ENCODE data around the gene CREBL2. TPM values are rescaled to one million over a fixed set of nuclear protein-coding genes. Genes with fewer than 3 reads are reported as not detected.
"Not testable (repeated sequence)": the region's sequence is repeated elsewhere in the genome, so short reads cannot be mapped to it uniquely, and the experiment has no call there.

Gene CREBL2
- total RNA-seq = 10 to 100 TPM; 13.4 to 27.1 (median 16.6) TPM

GRCh38 chr12:12611512-12612306 lies at the start of gene CREBL2:
TSS of gene CREBL2 (plus strand) at chr12:12611876. CDS start at chr12:12612173, 297 bp downstream.
- peak; percentile 82 to 95 (median 94) for ATAC-seq (replicated peaks in 6 of 8)
- H3K27ac ChIP-seq = peak within 1 kb of the TSS; percentile 86 to 90
- WGBS, 10 experiments = 0 to 7% (median 0%) methylated on average over 1 to 17 of the region's 51 CpGs; no CpG with 5 or more reads in 1 of the 10 experiments
- H3K4me1 ChIP-seq (replicated peaks in 1 of 2) = peaks cover 15 to 27% of the 10 kb centered on the region in 2 donors
- in situ Hi-C loops (cut with MboI; ENCODE audit: low pct_unique_long_range_greater_than_20kb in 2 of 9, low sequenced_read_pairs in 9 of 9, unreplicated experiment in 9 of 9) = no loop called here
- H3K4me3 ChIP-seq = peak within 1 kb of the TSS; percentile 54 to 80 (median 77)

GRCh38 chr12:12562016-12562483 lies 49.6 kb upstream of the CREBL2 start:
- peak; percentile 3 to 24 (median 11) for ATAC-seq (replicated peaks in 6 of 8)
- in situ Hi-C loops (cut with MboI; ENCODE audit: low pct_unique_long_range_greater_than_20kb in 2 of 9, low sequenced_read_pairs in 9 of 9, unreplicated experiment in 9 of 9) = loop anchor here in 1 of 9 experiments (25.0 kb wide), 1 partner anchor 175 kb away; no protein-coding TSS in a partner anchor
- Histone ChIP-seq H3K4me1 (replicated peaks in 1 of 2) (peaks cover 16 to 21% of the 10 kb centered on the region in 2 donors), H3K27ac (peak overlapping the region; percentile 79 to 93), H3K4me3 (peak overlapping the region; percentile 73 to 100 (median 93))
- WGBS, 10 experiments = 0% methylated on average over 3 to 12 of the region's 45 CpGs; no CpG with 5 or more reads in 8 of the 10 experiments

- peak; percentile 90 to 97 (median 95) for ATAC-seq (replicated peaks in 6 of 8)
- in situ Hi-C loops (cut with MboI; ENCODE audit: low pct_unique_long_range_greater_than_20kb in 2 of 9, low sequenced_read_pairs in 9 of 9, unreplicated experiment in 9 of 9) = loop anchor here in 1 of 9 experiments (25.0 kb wide), 1 partner anchor 175 kb away; no protein-coding TSS in a partner anchor
- WGBS, 10 experiments = 0 to 20% (median 6%) methylated on average over 1 to 5 of the region's 59 CpGs; no CpG with 5 or more reads in 4 of the 10 experiments
- H3K4me1 ChIP-seq (replicated peaks in 1 of 2) = peaks cover 16 to 21% of the 10 kb centered on the region in 2 donors
- H3K27ac ChIP-seq = peak within 1 kb of the TSS; percentile 79 to 93
- H3K4me3 ChIP-seq = peak within 1 kb of the TSS; percentile 73 to 100 (median 93)
Observed at GRCh38 chr12:12562585-12563261, 49.0 kb upstream of the CREBL2 start, which contains the start of gene DUSP16. TSS of gene DUSP16 (minus strand) at chr12:12562863. CDS start at chr12:12521098, 41,765 bp downstream.

GRCh38 chr12:12563290-12563928 lies 48.3 kb upstream of the CREBL2 start:
- ATAC-seq (replicated peaks in 6 of 8) = no peak
- Histone ChIP-seq H3K4me1 (replicated peaks in 1 of 2) (peaks cover 16 to 21% of the 10 kb centered on the region in 2 donors), H3K27ac (peak overlapping the region; percentile 79 to 81), H3K4me3 (peak overlapping the region; percentile 73 to 100 (median 93))
- in situ Hi-C loops (cut with MboI; ENCODE audit: low pct_unique_long_range_greater_than_20kb in 2 of 9, low sequenced_read_pairs in 9 of 9, unreplicated experiment in 9 of 9) = loop anchor here in 1 of 9 experiments (25.0 kb wide), 1 partner anchor 176 kb away; no protein-coding TSS in a partner anchor
- WGBS, 10 experiments = 30 to 92% (median 54%) methylated on average over 1 to 10 of the region's 11 CpGs

GRCh38 chr12:12564911-12565310 lies 46.8 kb upstream of the CREBL2 start:
- ATAC-seq (replicated peaks in 6 of 8) = no peak
- H3K27ac ChIP-seq = no peak overlapping the region
- in situ Hi-C loops (cut with MboI; ENCODE audit: low pct_unique_long_range_greater_than_20kb in 2 of 9, low sequenced_read_pairs in 9 of 9, unreplicated experiment in 9 of 9) = loop anchor here in 1 of 9 experiments (25.0 kb wide), 1 partner anchor 178 kb away; no protein-coding TSS in a partner anchor
- WGBS, 10 experiments = 31 to 100% (median 88%) methylated on average over 1 of the region's 1 CpG; no CpG with 5 or more reads in 4 of the 10 experiments
- peaks cover 6 to 9% of the 10 kb centered on the region in 2 donors for H3K4me1 ChIP-seq (replicated peaks in 1 of 2)
- no peak overlapping the region for H3K4me3 ChIP-seq

- H3K4me1 ChIP-seq (replicated peaks in 1 of 2); ATAC-seq (replicated peaks in 6 of 8); H3K4me3 ChIP-seq; H3K27ac ChIP-seq: not testable (repeated sequence)
- in situ Hi-C loops (cut with MboI; ENCODE audit: low pct_unique_long_range_greater_than_20kb in 2 of 9, low sequenced_read_pairs in 9 of 9, unreplicated experiment in 9 of 9) = loop anchor here in 1 of 9 experiments (25.0 kb wide), 1 partner anchor 179 kb away; no protein-coding TSS in a partner anchor
- WGBS, 10 experiments = no CpG with 5 or more reads among the region's 32 CpGs
Observed at GRCh38 chr12:12565971-12566370, 45.7 kb upstream of the CREBL2 start.

GRCh38 chr12:12572659-12573058 lies 39.0 kb upstream of the CREBL2 start:
- ATAC-seq (replicated peaks in 6 of 8) = no peak

GRCh38 chr12:12577786-12578185 lies 33.9 kb upstream of the CREBL2 start:
- no peak overlapping the region for H3K27ac ChIP-seq
- 33 to 100% (median 79%) methylated on average over 1 to 3 of the region's 3 CpGs for whole genome bisulfite sequencing, 10 experiments
- in situ Hi-C loops (cut with MboI; ENCODE audit: low pct_unique_long_range_greater_than_20kb in 2 of 9, low sequenced_read_pairs in 9 of 9, unreplicated experiment in 9 of 9) = no loop called here
- H3K4me1 ChIP-seq (replicated peaks in 1 of 2) = no peaks in the 10 kb centered on the region
- ATAC-seq (replicated peaks in 6 of 8) = no peak
- no peak overlapping the region for H3K4me3 ChIP-seq

More at GRCh38 chr12:12572659-12573058, 39.0 kb upstream of the CREBL2 start:
- no peaks in the 10 kb centered on the region for H3K4me1 ChIP-seq (replicated peaks in 1 of 2)
- no peak overlapping the region for H3K27ac ChIP-seq
- WGBS, 10 experiments = 86 to 98% (median 91%) methylated on average over 1 to 3 of the region's 3 CpGs; no CpG with 5 or more reads in 1 of the 10 experiments
- H3K4me3 ChIP-seq = no peak overlapping the region
- in situ Hi-C loops (cut with MboI; ENCODE audit: low pct_unique_long_range_greater_than_20kb in 2 of 9, low sequenced_read_pairs in 9 of 9, unreplicated experiment in 9 of 9) = loop anchor here in 1 of 9 experiments (25.0 kb wide), 1 partner anchor 185 kb away; no protein-coding TSS in a partner anchor

- H3K27ac ChIP-seq; in situ Hi-C loops (cut with MboI; ENCODE audit: low pct_unique_long_range_greater_than_20kb in 2 of 9, low sequenced_read_pairs in 9 of 9, unreplicated experiment in 9 of 9); ATAC-seq (replicated peaks in 6 of 8); H3K4me1 ChIP-seq (replicated peaks in 1 of 2); H3K4me3 ChIP-seq: not testable (repeated sequence)
- WGBS, 10 experiments = 0 to 100% (median 73%) methylated on average over 1 of the region's 1 CpG; no CpG with 5 or more reads in 2 of the 10 experiments
Observed at GRCh38 chr12:12580716-12581115, 31.0 kb upstream of the CREBL2 start.

- WGBS, 10 experiments = 0 to 100% (median 86%) methylated on average over 1 to 4 of the region's 4 CpGs; no CpG with 5 or more reads in 2 of the 10 experiments
- Histone ChIP-seq H3K4me1 (replicated peaks in 1 of 2) (no peaks in the 10 kb centered on the region), H3K4me3 (no peak overlapping the region), H3K27ac (no peak overlapping the region)
- no peak for ATAC-seq (replicated peaks in 6 of 8)
- in situ Hi-C loops (cut with MboI; ENCODE audit: low pct_unique_long_range_greater_than_20kb in 2 of 9, low sequenced_read_pairs in 9 of 9, unreplicated experiment in 9 of 9) = no loop called here
Observed at GRCh38 chr12:12582193-12582881, 29.3 kb upstream of the CREBL2 start.

GRCh38 chr12:12582895-12583303 lies 28.8 kb upstream of the CREBL2 start:
- ATAC-seq (replicated peaks in 6 of 8) = no peak

More at GRCh38 chr12:12582895-12583303, 28.8 kb upstream of the CREBL2 start:
- WGBS, 10 experiments = 47 to 95% (median 64%) methylated on average over 2 to 6 of the region's 6 CpGs
- H3K4me3 ChIP-seq = no peak overlapping the region
- no peaks in the 10 kb centered on the region for H3K4me1 ChIP-seq (replicated peaks in 1 of 2)
- H3K27ac ChIP-seq = no peak overlapping the region
- in situ Hi-C loops (cut with MboI; ENCODE audit: low pct_unique_long_range_greater_than_20kb in 2 of 9, low sequenced_read_pairs in 9 of 9, unreplicated experiment in 9 of 9) = no loop called here
